ENCODE data around the gene PITPNM2.

DNA sequence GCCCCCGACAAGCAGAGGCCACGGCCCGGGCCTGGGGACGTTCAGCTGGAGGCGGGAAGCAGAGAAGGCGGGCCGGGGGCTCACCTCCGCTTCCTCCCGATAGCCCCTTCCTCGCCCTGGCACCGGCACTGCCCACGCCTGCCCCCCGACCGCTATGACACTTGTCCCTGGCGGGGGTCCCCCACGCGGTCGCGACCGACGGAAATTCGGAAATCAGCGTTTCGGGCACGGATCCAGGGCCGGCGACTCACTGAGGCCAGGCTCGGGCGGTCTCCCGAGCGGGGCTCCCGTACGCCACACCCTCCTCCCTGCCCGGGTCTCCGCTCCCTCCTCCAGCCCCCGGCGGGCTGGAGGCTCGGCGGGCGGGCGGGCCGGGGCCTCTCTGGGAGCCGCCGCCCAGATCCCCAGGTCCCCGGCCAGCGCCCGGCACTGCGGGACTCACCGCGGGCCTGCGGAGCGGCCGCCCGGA, 581 bp downstream of the PITPNM2 start:
- TF ChIP-seq POLR2A (IDR thresholded peaks at IDR 0.05) = no peak
- TF ChIP-seq, protein P1, sequence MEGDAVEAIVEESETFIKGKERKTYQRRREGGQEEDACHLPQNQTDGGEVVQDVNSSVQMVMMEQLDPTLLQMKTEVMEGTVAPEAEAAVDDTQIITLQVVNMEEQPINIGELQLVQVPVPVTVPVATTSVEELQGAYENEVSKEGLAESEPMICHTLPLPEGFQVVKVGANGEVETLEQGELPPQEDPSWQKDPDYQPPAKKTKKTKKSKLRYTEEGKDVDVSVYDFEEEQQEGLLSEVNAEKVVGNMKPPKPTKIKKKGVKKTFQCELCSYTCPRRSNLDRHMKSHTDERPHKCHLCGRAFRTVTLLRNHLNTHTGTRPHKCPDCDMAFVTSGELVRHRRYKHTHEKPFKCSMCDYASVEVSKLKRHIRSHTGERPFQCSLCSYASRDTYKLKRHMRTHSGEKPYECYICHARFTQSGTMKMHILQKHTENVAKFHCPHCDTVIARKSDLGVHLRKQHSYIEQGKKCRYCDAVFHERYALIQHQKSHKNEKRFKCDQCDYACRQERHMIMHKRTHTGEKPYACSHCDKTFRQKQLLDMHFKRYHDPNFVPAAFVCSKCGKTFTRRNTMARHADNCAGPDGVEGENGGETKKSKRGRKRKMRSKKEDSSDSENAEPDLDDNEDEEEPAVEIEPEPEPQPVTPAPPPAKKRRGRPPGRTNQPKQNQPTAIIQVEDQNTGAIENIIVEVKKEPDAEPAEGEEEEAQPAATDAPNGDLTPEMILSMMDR (IDR thresholded peaks at IDR 0.05) = no peak
